ENCODE data around the gene ILDR2.

Gene ILDR2

GRCh38 chr1:166981589-166981988, 6.2 kb upstream of the ILDR2 start:
- TF ChIP-seq CTCF (IDR thresholded peaks at IDR 0.05; ENCODE audit: control insufficient read depth, insufficient read depth, low read depth, low read length, missing control alignments) = no peak
- DNase-seq (ENCODE audit: low read depth) = no peak
- H3K4me3 ChIP-seq (ENCODE audit: control insufficient read depth, low read depth, low read length) = no peak overlapping the region

GRCh38 chr1:166980818-166981217, 5.5 kb upstream of the ILDR2 start:
- no peak for DNase-seq (ENCODE audit: low read depth)
- TF ChIP-seq CTCF (IDR thresholded peaks at IDR 0.05; ENCODE audit: control insufficient read depth, insufficient read depth, low read depth, low read length, missing control alignments) = no peak

GRCh38 chr1:166980383-166980782, 5.0 kb upstream of the ILDR2 start:
- no peak for TF ChIP-seq CTCF (IDR thresholded peaks at IDR 0.05; ENCODE audit: control insufficient read depth, insufficient read depth, low read depth, low read length, missing control alignments)
- H3K4me3 ChIP-seq (ENCODE audit: control insufficient read depth, low read depth, low read length) = no peak overlapping the region
- DNase-seq (ENCODE audit: low read depth) = no peak

More at GRCh38 chr1:166980818-166981217, 5.5 kb upstream of the ILDR2 start:
- H3K4me3 ChIP-seq (ENCODE audit: control insufficient read depth, low read depth, low read length) = no peak overlapping the region

GRCh38 chr1:166978821-166979220, 3.5 kb upstream of the ILDR2 start:
- DNase-seq (ENCODE audit: low read depth) = no peak
- H3K4me3 ChIP-seq (ENCODE audit: control insufficient read depth, low read depth, low read length) = no peak overlapping the region
- no peak for TF ChIP-seq CTCF (IDR thresholded peaks at IDR 0.05; ENCODE audit: control insufficient read depth, insufficient read depth, low read depth, low read length, missing control alignments)

GRCh38 chr1:166977951-166978350, 2.6 kb upstream of the ILDR2 start:
- TF ChIP-seq CTCF (IDR thresholded peaks at IDR 0.05; ENCODE audit: control insufficient read depth, insufficient read depth, low read depth, low read length, missing control alignments) = no peak
- H3K4me3 ChIP-seq (ENCODE audit: control insufficient read depth, low read depth, low read length) = no peak overlapping the region
- no peak for DNase-seq (ENCODE audit: low read depth)

GRCh38 chr1:166974647-166975345, 544 bp downstream of the ILDR2 start:
- no peak for DNase-seq (ENCODE audit: low read depth)
- TF ChIP-seq CTCF (IDR thresholded peaks at IDR 0.05; ENCODE audit: control insufficient read depth, insufficient read depth, low read depth, low read length, missing control alignments) = no peak

More at GRCh38 chr1:166974647-166975345, 544 bp downstream of the ILDR2 start:
- peak overlapping the region; percentile 1 for H3K4me3 ChIP-seq (ENCODE audit: control insufficient read depth, low read depth, low read length)

Data from AG09309 (cell line).